GM12892 (cell line): ENCODE measurements around the gene HOXD3.

Source experiments
- POLR2A ChIP-seq: IDR thresholded peaks from 2 replicates; pipeline ENCODE4 v1.6.1; 2011; ENCODE audit warnings: low read depth, low read length, control low read depth
- POLR2AphosphoS5 ChIP-seq: IDR thresholded peaks from 2 replicates; pipeline ENCODE4 v1.6.1; 2011; ENCODE audit warnings: low read depth, low read length, control low read depth

DNA sequence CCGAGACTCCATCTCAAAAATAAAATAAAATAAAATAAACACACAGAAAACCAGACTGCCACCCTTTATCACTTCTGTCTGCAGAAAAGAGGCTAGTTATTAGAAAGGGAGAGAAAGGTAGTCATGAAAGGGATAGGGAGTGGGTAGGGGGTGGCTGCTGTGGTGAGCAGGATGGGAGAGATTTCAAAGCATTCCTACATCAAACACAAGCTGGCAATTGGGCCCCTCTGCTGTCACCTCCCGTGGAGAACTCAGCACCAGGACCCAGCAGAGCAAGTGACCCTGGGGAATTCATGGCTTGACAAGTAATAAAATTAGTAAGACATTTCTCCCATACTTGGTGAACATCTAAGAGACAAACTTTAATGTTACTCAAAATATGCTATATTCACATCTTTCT is 27.6 kb downstream of the HOXD3 start:
- no peak for TF ChIP-seq POLR2A
- TF ChIP-seq POLR2AphosphoS5: no peak
